GM12892 (cell line): ENCODE data around the gene AGPAT4. TPM values are rescaled to one million over a fixed set of nuclear protein-coding genes. Genes with fewer than 3 reads are reported as not detected.
"Not testable (repeated sequence)": the region's sequence is repeated elsewhere in the genome, so short reads cannot be mapped to it uniquely, and the experiment has no call there.

ENCODE experiments used
- DNase-seq: peaks from one replicate; pipeline ENCODE4 v3.0.0; 2011; ENCODE audit not compliant: insufficient read length
- FAIRE-seq: peaks from 2 replicates; lab custom pipeline; 2011; peaks lifted over from hg19 to GRCh38; lab: Jason Lieb, UNC
- POLR2A ChIP-seq: IDR thresholded peaks from 2 replicates; pipeline ENCODE4 v1.6.1; 2011; ENCODE audit warnings: low read depth, low read length, control low read depth
- POLR2AphosphoS5 ChIP-seq: IDR thresholded peaks from 2 replicates; pipeline ENCODE4 v1.6.1; 2011; ENCODE audit warnings: low read depth, low read length, control low read depth
- TAF1 ChIP-seq: IDR thresholded peaks from 2 replicates; pipeline ENCODE4 v1.6.1; 2011; ENCODE audit warnings: low read depth, mild to moderate bottlenecking, control low read depth, low read length, borderline replicate concordance
- polyA plus RNA-seq: library from polyadenylated mRNA; unstranded; fragments of >200 nt; gene quantifications from one replicate; pipeline ENCODE4 v1.2.1, GENCODE V29; 2012; ENCODE audit warnings: missing spikeins, inconsistent platforms; ENCODE audit not compliant: missing spikeins

The AGPAT4 gene
- 4.1 TPM for polyA plus RNA-seq

GRCh38 chr6:161273752-161274487 lies at the start of gene AGPAT4:
TSS of gene AGPAT4 (minus strand) at chr6:161274061. CDS start at chr6:161232213, 41,848 bp downstream.
- DNase-seq, result peak; percentile 61
- peak; percentile 93 for FAIRE-seq
- peak; percentile 95 for TF ChIP-seq TAF1
- TF ChIP-seq POLR2AphosphoS5, result peak; percentile 55
- TF ChIP-seq POLR2A, result peak; percentile 56

GRCh38 chr6:161319231-161319630 lies 45.4 kb upstream of the AGPAT4 start:
- FAIRE-seq, result no peak
- TF ChIP-seq TAF1 (no peak), POLR2AphosphoS5 (no peak), POLR2A (no peak)
- no peak for DNase-seq

- DNase-seq (no peak), FAIRE-seq (no peak)
- TF ChIP-seq POLR2AphosphoS5 (no peak), TAF1 (no peak), POLR2A (no peak)
Observed at GRCh38 chr6:161318456-161318855, 44.6 kb upstream of the AGPAT4 start.

GRCh38 chr6:161316531-161316930 lies 42.7 kb upstream of the AGPAT4 start:
- no peak for FAIRE-seq
- no peak for DNase-seq
- TF ChIP-seq POLR2AphosphoS5 (no peak), TAF1 (no peak), POLR2A (no peak)

- FAIRE-seq, result not testable (repeated sequence)
Observed at GRCh38 chr6:161315246-161315917, 41.5 kb upstream of the AGPAT4 start.

GRCh38 chr6:161314541-161315245 lies 40.8 kb upstream of the AGPAT4 start:
- not testable (repeated sequence) for DNase-seq, FAIRE-seq

More at GRCh38 chr6:161315246-161315917, 41.5 kb upstream of the AGPAT4 start:
- not testable (repeated sequence) for DNase-seq

GRCh38 chr6:161313940-161314509 lies 40.2 kb upstream of the AGPAT4 start:
- DNase-seq, result no peak
- FAIRE-seq, result no peak
- TF ChIP-seq POLR2AphosphoS5 (no peak), TAF1 (no peak), POLR2A (no peak)

- not testable (repeated sequence) for FAIRE-seq, DNase-seq
Observed at GRCh38 chr6:161313475-161313874, 39.6 kb upstream of the AGPAT4 start.

- FAIRE-seq, DNase-seq: not testable (repeated sequence)
Observed at GRCh38 chr6:161309774-161310173, 35.9 kb upstream of the AGPAT4 start.

GRCh38 chr6:161308075-161308655 lies 34.3 kb upstream of the AGPAT4 start:
- no peak for DNase-seq
- no peak for FAIRE-seq
- no peak for TF ChIP-seq POLR2A
- no peak for TF ChIP-seq TAF1
- TF ChIP-seq POLR2AphosphoS5, result no peak

- FAIRE-seq (no peak), DNase-seq (no peak)
- no peak for TF ChIP-seq POLR2A
- TF ChIP-seq POLR2AphosphoS5, result no peak
- TF ChIP-seq TAF1, result no peak
Observed at GRCh38 chr6:161305860-161306259, 32.0 kb upstream of the AGPAT4 start.
